HG03439 (cell line): ENCODE measurements around the gene GPC3.

Experiments used
- ATAC-seq: cut with Tn5 transposase; IDR thresholded peaks from one replicate; pipeline ENCODE4 v1.9.1; 2021; ENCODE audit warnings: mild to moderate bottlenecking, moderate library complexity; ENCODE audit not compliant: unreplicated experiment

The GPC3 gene

GRCh38 chrX:133661962-133662839 is 323.2 kb downstream of the GPC3 start:
- no peak for ATAC-seq

GRCh38 chrX:133660281-133660680 is 325.1 kb downstream of the GPC3 start:
- ATAC-seq = no peak

- no peak for ATAC-seq
Observed at GRCh38 chrX:133658293-133658911, 327.0 kb downstream of the GPC3 start.

GRCh38 chrX:133655275-133656265 is 329.8 kb downstream of the GPC3 start:
- no peak for ATAC-seq

GRCh38 chrX:133654811-133655210 is 330.6 kb downstream of the GPC3 start:
- no peak for ATAC-seq

- ATAC-seq = no peak
Observed at GRCh38 chrX:133653358-133653757, 332.0 kb downstream of the GPC3 start.

GRCh38 chrX:133652185-133652584 is 333.2 kb downstream of the GPC3 start:
- ATAC-seq = no peak

- ATAC-seq = no peak
Observed at GRCh38 chrX:133650239-133650638, 335.2 kb downstream of the GPC3 start.

GRCh38 chrX:133649651-133650050 is 335.7 kb downstream of the GPC3 start:
- no peak for ATAC-seq

- ATAC-seq = no peak
Observed at GRCh38 chrX:133648594-133648993, 336.8 kb downstream of the GPC3 start.

- ATAC-seq = no peak
Observed at GRCh38 chrX:133646719-133647116, 338.7 kb downstream of the GPC3 start.

GRCh38 chrX:133645977-133646718 is 339.2 kb downstream of the GPC3 start:
- no peak for ATAC-seq

GRCh38 chrX:133645256-133645655 is 340.1 kb downstream of the GPC3 start:
- no peak for ATAC-seq

GRCh38 chrX:133640161-133641015 is 345.0 kb downstream of the GPC3 start:
- no peak for ATAC-seq

- ATAC-seq = no peak
Observed at GRCh38 chrX:133639726-133640125, 345.7 kb downstream of the GPC3 start.

- no peak for ATAC-seq
Observed at GRCh38 chrX:133638285-133638684, 347.1 kb downstream of the GPC3 start.

- no peak for ATAC-seq
Observed at GRCh38 chrX:133637765-133638164, 347.6 kb downstream of the GPC3 start.

GRCh38 chrX:133636009-133636408 is 349.4 kb downstream of the GPC3 start:
- ATAC-seq = no peak

- no peak for ATAC-seq
Observed at GRCh38 chrX:133634416-133634815, 351.0 kb downstream of the GPC3 start.

GRCh38 chrX:133633950-133634349 is 351.4 kb downstream of the GPC3 start:
- ATAC-seq = no peak
